ENCODE data around the gene ZNF333. TPM values are rescaled to one million over a fixed set of nuclear protein-coding genes. Genes with fewer than 3 reads are reported as not detected.

Gene ZNF333
- total RNA-seq, 1 donor: 31.1 TPM

DNA sequence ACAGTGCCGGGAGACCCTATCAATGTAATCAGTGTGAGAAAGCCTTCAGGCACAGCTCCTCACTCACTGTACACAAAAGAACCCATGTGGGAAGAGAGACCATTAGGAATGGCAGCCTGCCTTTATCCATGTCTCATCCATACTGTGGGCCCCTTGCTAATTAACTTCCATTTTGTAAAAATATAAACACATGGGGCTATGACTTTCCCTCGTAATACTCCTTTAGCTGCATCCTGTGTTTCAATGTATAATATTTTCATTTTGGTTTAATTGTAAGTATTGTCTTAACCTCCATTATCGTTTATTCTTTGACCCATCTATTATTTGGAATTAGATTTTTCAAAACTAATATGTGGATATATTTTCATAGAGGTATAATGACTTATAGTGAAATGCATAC is 29.3 kb downstream of the ZNF333 start:
- Histone ChIP-seq H3K27me3 (ENCODE audit: insufficient read depth, low read length) (no peaks in the 10 kb centered on the region), H3K79me2 (ENCODE audit: insufficient read depth, low read length) (no peaks in the 10 kb centered on the region), H3K4me3 (ENCODE audit: insufficient read depth, low read length) (no peak overlapping the region), H2AFZ (ENCODE audit: low read length) (no peak overlapping the region), H3K27ac (ENCODE audit: low read depth, low read length) (no peak overlapping the region), H3K36me3 (ENCODE audit: insufficient read depth, low read length) (peaks cover 66% of the 10 kb centered on the region), H4K20me1 (ENCODE audit: insufficient read depth, low read length) (no peaks in the 10 kb centered on the region), H3K9me3 (ENCODE audit: low read depth, low read length) (peaks cover 55% of the 10 kb centered on the region), H3K4me1 (ENCODE audit: insufficient read depth, low read length) (no peaks in the 10 kb centered on the region), H3K4me2 (ENCODE audit: insufficient read depth, low read length) (no peak overlapping the region)
- TF ChIP-seq, protein P1, sequence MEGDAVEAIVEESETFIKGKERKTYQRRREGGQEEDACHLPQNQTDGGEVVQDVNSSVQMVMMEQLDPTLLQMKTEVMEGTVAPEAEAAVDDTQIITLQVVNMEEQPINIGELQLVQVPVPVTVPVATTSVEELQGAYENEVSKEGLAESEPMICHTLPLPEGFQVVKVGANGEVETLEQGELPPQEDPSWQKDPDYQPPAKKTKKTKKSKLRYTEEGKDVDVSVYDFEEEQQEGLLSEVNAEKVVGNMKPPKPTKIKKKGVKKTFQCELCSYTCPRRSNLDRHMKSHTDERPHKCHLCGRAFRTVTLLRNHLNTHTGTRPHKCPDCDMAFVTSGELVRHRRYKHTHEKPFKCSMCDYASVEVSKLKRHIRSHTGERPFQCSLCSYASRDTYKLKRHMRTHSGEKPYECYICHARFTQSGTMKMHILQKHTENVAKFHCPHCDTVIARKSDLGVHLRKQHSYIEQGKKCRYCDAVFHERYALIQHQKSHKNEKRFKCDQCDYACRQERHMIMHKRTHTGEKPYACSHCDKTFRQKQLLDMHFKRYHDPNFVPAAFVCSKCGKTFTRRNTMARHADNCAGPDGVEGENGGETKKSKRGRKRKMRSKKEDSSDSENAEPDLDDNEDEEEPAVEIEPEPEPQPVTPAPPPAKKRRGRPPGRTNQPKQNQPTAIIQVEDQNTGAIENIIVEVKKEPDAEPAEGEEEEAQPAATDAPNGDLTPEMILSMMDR (IDR thresholded peaks at IDR 0.05; ENCODE audit: extremely low read depth, low read depth, low read length): no peak
- DNase-seq (ENCODE audit: insufficient read length, low spot score, missing footprints): no peak

GRCh38 chr19:14722127-14722526 is 32.3 kb downstream of the ZNF333 start:
- Histone ChIP-seq H3K9me3 (ENCODE audit: low read depth, low read length) (peaks cover 44% of the 10 kb centered on the region), H3K4me1 (ENCODE audit: insufficient read depth, low read length) (no peaks in the 10 kb centered on the region), H3K27me3 (ENCODE audit: insufficient read depth, low read length) (no peaks in the 10 kb centered on the region), H2AFZ (ENCODE audit: low read length) (no peak overlapping the region), H3K27ac (ENCODE audit: low read depth, low read length) (no peak overlapping the region), H3K4me2 (ENCODE audit: insufficient read depth, low read length) (no peak overlapping the region), H3K36me3 (ENCODE audit: insufficient read depth, low read length) (peaks cover 40% of the 10 kb centered on the region), H3K4me3 (ENCODE audit: insufficient read depth, low read length) (no peak overlapping the region), H3K79me2 (ENCODE audit: insufficient read depth, low read length) (no peaks in the 10 kb centered on the region), H4K20me1 (ENCODE audit: insufficient read depth, low read length) (no peaks in the 10 kb centered on the region)
- no peak for DNase-seq (ENCODE audit: insufficient read length, low spot score, missing footprints)
- TF ChIP-seq, protein P1 (IDR thresholded peaks at IDR 0.05; ENCODE audit: extremely low read depth, low read depth, low read length): no peak

GRCh38 chr19:14728595-14728994 is 38.7 kb downstream of the ZNF333 start:
- no peak for DNase-seq (ENCODE audit: insufficient read length, low spot score, missing footprints)
- H3K27me3 ChIP-seq (ENCODE audit: insufficient read depth, low read length): no peaks in the 10 kb centered on the region
- H3K4me3 ChIP-seq (ENCODE audit: insufficient read depth, low read length): no peak overlapping the region
- H2AFZ ChIP-seq (ENCODE audit: low read length): no peak overlapping the region
- H3K9me3 ChIP-seq (ENCODE audit: low read depth, low read length): peaks cover 5% of the 10 kb centered on the region
- no peaks in the 10 kb centered on the region for H3K4me1 ChIP-seq (ENCODE audit: insufficient read depth, low read length)
- TF ChIP-seq, protein P1 (IDR thresholded peaks at IDR 0.05; ENCODE audit: extremely low read depth, low read depth, low read length): no peak
- H3K4me2 ChIP-seq (ENCODE audit: insufficient read depth, low read length): no peak overlapping the region
- H3K36me3 ChIP-seq (ENCODE audit: insufficient read depth, low read length): no peaks in the 10 kb centered on the region
- H4K20me1 ChIP-seq (ENCODE audit: insufficient read depth, low read length): no peaks in the 10 kb centered on the region
- no peaks in the 10 kb centered on the region for H3K79me2 ChIP-seq (ENCODE audit: insufficient read depth, low read length)
- no peak overlapping the region for H3K27ac ChIP-seq (ENCODE audit: low read depth, low read length)

- Histone ChIP-seq H3K4me2 (ENCODE audit: insufficient read depth, low read length) (no peak overlapping the region), H2AFZ (ENCODE audit: low read length) (no peak overlapping the region)
- TF ChIP-seq, protein P1 (IDR thresholded peaks at IDR 0.05; ENCODE audit: extremely low read depth, low read depth, low read length): no peak
Measured at GRCh38 chr19:14731200-14731599, 41.4 kb downstream of the ZNF333 start.

More at GRCh38 chr19:14731200-14731599, 41.4 kb downstream of the ZNF333 start:
- DNase-seq (ENCODE audit: insufficient read length, low spot score, missing footprints): no peak
- no peaks in the 10 kb centered on the region for H3K4me1 ChIP-seq (ENCODE audit: insufficient read depth, low read length)
- no peak overlapping the region for H3K27ac ChIP-seq (ENCODE audit: low read depth, low read length)
- H3K36me3 ChIP-seq (ENCODE audit: insufficient read depth, low read length): no peaks in the 10 kb centered on the region
- H3K4me3 ChIP-seq (ENCODE audit: insufficient read depth, low read length): no peak overlapping the region
- no peaks in the 10 kb centered on the region for H3K79me2 ChIP-seq (ENCODE audit: insufficient read depth, low read length)
- H4K20me1 ChIP-seq (ENCODE audit: insufficient read depth, low read length): no peaks in the 10 kb centered on the region
- H3K9me3 ChIP-seq (ENCODE audit: low read depth, low read length): no peaks in the 10 kb centered on the region
- no peaks in the 10 kb centered on the region for H3K27me3 ChIP-seq (ENCODE audit: insufficient read depth, low read length)

All from osteoblast (primary cell).